ENCODE results near the gene ETFRF1.

The ETFRF1 gene, protein sequence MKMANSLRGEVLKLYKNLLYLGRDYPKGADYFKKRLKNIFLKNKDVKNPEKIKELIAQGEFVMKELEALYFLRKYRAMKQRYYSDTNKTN

DNA sequence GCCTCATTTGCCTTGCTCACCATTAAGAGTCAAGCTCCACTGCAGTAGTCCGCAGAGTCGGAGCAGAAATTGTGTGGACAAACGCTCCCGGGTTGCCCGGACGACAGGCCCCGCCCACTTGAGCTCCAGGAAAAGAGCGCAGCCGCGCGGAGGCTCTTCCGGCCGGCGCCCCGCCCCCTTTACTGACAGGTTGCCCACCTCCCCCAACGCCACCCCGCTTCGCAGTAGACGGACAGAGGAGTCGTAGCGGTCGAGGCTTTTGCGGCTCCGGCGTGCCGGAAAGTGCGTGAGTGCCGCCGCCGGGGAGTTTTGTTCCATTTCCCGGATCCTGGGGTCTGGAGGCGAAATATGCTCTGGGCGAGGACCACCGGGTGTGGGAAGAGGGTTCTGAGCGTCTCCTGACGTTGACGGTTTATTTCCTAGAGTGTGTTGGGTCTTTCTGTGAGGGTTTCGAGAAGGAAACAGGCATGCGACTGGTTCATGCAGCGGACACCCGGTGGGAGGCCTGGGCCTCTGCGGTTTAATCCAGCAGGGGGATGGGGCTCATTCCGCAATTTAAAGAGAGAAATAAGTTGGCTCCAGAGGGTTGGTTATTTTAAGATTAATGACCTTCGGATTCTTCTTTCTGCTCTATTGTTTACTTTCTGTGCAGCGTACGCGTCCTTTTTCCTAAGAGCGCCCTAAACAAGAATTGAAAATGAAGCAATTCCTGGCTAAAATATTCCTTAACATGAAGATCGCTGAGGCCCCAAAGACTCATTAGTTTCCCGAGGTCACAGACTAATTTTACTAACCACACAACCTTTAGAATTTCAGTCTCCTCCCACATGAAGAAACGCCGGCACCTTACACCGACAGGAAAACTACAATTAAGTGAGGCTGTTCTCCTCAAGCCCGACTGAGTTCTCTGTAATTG, at the start of gene ETFRF1, which contains the start of gene DNAI7:
Gene ETFRF1, plus strand, starts transcription at position 182 of the 916 bp plus-strand sequence. CDS start 8,720 bp downstream, outside the sequence.
Gene DNAI7, minus strand, starts transcription at position 105 of the 916 bp plus-strand sequence. Its CDS starts 82 bp downstream, at position 23.
- DNase-seq (ENCODE audit: low read depth, low spot score) = peak; percentile 83

DNA sequence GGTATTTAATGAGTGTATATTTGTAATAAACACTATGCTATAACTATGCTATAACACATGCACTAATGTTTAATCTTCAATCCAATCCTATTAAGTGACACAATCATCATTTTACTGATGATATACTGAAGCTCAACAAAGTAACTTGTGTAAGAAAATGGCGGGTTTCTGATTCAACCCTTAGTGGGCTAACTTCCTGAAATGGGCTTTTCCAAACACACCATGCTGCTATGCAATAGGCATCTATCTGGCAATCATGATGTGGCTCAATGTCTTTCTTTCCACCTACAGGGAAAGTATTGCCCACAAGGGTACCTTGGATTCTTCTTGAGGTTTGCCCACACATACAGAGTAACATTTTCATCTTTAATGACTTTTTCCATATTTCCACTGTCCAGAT, 48.4 kb upstream of the ETFRF1 start:
- DNase-seq (ENCODE audit: low read depth, low spot score) = no peak

DNA sequence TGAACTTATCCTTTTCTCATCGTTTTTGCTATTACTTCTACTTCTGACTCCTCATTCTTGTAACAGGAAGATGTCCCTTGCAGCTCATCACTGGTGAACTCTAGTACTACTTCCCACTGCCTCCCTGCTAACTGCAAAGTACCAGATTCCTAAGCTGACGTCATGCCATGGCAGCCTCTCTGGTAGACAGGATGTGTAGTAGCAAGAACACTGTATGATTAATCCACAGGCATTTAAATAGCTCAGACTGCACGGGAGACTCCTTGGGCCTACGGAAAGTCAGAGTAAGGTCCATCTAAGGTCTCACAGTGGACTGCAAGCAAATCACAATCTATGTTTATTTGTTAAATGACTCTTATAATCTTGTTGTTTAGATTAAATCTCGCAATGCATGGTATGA, 43.6 kb upstream of the ETFRF1 start:
- peak; percentile 87 for DNase-seq (ENCODE audit: low read depth, low spot score)

DNA sequence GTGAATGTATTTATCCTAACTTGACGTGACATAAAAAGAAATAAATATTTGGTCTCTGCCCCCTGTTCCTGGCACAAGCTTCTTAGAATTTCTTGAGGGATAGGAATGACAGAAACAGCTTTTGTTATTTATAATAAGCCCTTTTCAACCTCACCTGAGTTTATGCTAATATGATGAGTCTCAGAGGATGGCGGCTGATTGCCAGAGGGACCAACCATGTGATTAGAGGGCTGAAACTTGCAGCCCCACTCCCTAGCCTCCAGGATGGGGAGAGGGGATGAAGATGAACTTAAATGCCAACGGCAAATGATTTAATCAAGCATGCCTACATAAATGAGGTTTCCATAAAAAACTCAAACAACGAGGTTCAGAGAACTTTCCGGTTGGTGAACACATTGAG, 43.0 kb upstream of the ETFRF1 start:
- DNase-seq (ENCODE audit: low read depth, low spot score) = no peak

DNA sequence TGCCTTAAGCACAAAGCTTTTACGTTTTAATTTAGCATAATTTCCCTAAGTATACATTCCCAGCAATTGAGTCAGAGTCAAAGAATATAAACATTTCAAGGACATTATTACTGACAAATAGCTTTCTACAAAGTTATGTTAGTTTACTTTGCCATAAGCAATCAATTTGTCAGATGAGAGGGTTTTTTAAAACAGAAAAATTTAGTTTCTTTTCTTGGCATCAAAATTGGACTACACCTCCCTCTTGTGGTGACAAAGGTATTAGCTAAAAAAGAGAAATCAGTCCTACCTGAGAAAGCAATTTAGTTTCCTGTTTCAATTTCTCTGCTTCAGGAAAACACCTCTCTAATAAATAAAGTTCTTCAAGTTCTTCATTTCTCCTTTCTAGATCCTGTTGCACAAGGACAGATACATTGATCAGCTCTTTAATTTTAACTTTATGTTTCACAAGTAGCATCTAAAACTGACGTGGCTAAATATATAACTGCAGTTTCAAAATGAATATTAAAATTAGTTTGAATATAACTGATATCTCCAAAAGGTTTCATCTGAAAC, 39.9 kb upstream of the ETFRF1 start:
- DNase-seq (ENCODE audit: low read depth, low spot score) = no peak

DNA sequence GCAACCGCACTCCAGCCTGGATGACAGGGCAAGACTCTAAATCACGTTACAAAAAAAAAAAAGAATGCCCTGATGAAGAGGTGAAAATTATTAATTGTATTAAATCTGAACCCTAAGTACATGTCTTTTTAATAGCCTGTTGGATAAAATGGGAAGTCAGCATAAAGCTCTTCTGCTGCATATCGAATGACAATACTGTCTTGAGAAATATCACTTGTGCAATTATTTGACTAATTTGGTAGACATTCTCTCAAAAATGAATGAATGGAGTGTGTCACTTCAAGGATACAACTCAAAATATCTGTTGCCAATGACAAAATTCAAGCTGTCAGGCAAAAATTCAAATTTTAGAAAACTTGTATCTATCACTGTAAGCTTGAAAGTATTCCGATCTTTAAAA, 39.0 kb upstream of the ETFRF1 start:
- no peak for DNase-seq (ENCODE audit: low read depth, low spot score)

DNA sequence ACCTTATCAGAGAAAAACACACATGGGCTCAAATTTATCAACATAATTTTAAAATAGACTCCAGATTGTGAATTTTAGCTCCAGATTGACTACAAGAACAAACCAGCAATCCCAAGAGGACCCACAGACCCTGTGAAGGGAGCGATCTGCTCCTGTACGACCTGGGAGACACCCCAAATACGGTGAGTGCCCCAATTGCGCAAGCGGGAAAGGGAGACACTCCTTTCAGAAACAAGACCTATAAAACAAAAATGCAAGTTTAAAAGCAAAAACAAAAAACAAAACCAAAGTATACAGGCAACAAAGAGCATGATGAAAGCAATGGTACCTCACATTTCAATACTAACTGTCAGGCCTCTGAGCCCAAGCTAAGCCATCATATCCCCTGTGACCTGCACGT, 32.2 kb upstream of the ETFRF1 start:
- no peak for DNase-seq (ENCODE audit: low read depth, low spot score)

DNA sequence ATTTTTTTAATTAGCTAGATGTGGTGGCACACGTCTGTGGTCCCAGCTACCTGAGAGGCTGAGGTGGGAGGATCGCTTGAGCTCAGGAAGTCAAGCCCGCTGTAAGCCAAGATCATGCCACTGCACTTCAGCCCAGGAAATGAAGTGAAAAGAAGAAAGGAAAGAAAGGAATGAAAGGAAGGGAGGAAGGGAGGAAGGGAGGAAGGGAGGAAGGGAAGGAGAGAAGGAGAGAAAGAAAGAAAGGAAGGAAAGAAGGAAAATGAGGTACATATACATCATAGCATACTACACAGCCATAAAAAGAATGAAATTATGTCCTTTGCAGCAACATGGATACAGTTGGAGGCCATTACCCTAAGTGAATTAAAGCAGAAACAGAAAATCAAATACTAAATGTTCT, 12.3 kb upstream of the ETFRF1 start:
- DNase-seq (ENCODE audit: low read depth, low spot score) = no peak

DNA sequence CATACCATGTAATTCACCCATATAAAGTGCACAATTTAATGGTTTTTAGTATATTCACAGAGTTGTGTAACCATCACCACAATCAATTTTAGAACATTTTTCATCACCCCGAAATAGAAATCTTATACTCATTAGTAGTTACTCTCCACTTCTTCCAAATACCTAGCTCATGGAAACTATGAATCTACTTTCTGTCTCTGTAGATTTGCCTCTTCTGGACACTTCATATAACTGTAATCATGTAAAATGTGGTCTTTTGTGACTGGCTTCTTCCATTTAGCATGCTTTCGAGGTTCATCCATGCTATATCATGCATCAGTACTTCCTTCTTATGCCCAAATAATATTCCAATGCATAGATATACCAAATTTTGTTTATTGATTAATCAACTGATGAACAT, 10.9 kb upstream of the ETFRF1 start:
- DNase-seq (ENCODE audit: low read depth, low spot score) = no peak

DNA sequence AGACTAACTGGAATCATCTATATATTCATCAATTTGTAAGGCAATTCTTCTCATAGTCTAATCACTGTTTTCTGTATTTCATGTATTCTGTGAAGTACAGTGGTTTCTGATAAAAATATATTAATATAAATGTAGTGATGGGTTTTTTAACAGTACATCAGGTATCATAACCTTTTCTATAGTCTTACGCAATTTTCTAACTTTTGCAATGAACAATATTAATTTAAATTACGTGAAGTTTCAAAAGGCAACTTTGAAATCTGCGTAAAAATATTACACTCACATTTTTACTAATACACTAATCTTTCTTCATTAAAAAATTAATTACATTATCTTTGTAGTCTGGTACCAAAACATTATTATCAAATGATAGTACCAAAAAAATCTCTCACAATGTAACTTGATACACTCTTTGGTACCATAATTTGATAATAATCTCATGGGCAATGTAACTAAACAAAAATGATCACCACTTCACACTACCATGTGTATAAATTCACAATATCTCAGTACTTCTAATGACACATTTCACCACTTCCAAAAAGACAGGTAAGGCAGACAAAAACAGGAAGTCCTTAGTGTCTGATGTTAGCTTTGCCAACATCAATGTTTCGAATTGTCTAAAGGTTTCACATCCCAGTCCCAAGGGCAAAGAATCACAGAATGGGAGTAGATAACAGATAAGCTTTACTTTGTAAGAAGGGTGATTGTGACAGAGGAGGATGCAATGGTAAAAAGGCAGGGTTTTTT, 8.8 kb upstream of the ETFRF1 start:
- no peak for DNase-seq (ENCODE audit: low read depth, low spot score)

DNA sequence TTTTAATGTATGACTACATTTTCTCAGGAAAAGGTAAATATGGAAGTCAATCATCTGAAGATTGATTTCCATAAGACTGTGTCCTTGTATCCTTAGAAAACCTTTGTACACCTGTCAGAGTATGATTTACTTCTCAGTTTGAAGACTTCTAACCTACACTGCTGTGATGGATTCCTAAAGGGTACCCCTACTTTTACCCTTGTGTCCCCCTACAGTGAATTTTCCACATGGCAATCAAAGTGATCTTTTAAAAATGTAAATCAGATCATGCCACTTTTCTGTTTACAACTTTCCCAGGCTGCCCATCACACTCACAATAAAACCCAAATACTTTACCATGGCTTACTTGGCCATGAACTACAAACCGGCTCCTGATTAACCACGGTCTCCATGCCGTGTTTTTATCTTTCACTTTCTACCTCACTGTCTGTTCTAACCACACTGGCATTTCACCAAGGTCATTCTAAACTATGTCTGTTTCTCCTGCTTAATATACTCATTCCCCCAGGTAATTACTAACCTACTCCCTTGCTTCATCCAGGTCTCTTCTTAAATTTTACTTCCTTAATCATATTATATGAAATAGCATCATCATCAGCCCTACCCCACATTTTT, 8.1 kb upstream of the ETFRF1 start:
- DNase-seq (ENCODE audit: low read depth, low spot score) = no peak

DNA sequence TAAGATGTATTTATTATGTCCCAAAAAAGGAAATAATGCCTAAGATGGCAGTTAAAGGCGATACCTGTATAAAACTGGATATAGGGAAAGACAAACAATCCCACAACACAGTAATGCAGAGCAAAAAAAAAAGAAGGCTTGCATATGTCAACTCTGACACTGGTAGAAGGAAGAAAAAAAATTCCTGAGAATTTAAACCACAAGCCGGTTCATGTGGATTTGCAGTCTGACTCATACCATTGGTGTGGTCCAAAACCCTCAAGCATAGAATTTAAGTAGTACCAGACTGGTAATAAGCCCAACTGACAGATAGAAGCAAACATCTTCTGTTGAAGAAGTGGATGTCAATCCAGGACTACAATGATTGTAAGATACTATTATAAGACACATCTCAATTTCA, 7.3 kb upstream of the ETFRF1 start:
- peak; percentile 59 for DNase-seq (ENCODE audit: low read depth, low spot score)

DNA sequence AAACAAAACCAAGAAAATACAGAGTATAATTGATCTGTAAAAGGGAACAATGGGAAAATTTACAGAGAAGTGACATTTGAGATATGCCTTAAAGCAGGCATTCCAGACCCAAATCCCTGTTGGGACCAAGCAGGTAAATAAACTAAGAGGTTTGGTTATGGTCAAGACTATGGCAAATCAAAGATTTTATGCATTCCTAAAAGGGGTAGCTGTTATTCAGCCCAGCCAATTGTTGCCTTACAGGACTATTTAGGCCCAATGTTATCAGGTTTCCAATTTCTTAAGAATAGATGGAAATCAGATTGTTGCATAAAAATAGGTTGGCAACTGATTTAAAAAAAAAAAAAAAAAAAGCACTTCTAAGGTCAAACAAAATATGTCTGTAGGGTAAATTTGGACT, 5.4 kb upstream of the ETFRF1 start:
- DNase-seq (ENCODE audit: low read depth, low spot score) = no peak

DNA sequence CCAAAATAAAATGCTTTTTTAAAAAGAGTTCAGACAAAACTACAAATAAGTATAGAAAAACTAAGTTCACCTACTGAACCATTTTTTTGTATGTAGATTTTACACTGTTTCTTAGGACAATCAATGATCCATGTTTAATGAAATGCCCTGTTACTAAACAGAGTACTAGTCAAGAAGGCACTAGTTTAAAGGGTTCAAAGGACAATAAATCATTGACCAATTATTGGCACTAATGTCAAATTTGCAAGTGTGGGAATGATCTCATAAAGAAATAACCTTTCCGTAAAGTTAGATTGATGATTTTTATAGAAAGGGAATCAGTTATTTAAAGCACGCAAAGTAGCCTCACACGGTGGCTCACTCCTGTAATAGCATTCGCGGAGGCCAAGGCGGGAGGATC, 4.2 kb upstream of the ETFRF1 start:
- DNase-seq (ENCODE audit: low read depth, low spot score) = no peak

DNA sequence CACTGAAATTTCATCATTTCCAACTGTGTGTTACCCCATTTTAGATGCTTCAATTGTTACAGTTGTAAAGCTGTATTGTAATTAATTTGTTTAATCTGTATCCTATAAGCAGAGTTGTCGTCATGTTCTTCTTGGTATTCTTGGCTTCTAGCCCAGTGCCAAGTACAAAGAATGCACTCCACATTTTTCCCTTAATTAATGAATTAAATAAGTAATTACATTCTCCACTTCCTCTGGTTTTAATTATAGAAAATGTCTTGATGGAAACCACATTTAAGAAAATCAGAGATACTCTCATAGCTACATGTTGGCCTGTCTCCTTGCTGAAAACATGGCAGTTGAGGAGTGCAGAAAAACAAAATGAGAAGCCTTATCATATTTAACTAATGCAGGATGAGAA, 823 bp upstream of the ETFRF1 start:
- no peak for DNase-seq (ENCODE audit: low read depth, low spot score)

DNA sequence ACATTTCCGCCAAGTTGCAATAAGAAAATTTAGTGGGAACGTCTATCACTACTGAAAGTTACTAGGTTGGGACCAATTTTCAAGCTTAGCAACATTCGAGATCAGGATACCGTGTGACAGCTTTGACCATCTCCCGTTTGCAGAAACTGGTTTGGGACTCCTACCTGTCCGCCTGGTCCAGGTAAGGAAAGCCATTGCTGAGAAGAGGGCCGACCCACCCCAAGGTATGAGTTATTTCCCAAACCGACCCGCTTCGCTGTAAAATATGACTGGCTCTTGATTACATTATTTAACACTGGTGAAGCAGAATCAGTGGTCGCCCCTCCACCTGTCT, 348 bp upstream of the ETFRF1 start:
- DNase-seq (ENCODE audit: low read depth, low spot score) = no peak

DNA sequence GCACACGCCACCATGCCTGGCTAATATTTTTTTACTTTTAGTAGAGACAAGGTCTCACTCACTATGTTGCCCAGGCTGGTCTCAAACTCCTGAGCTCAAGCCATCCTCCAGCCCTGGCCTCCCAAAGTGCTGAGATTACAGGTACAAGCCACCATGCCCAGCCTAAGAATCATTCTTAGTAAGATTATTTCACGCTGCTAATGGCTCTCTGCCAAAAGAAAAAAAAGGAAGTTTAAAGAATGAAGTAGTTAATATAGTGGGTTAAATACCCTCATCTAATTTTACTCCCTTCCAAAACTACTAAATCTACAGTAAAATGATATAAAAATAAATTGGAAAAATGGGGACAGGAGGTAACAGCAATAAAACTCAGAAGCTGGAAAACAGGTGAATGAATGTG, 2.6 kb downstream of the ETFRF1 start:
- no peak for DNase-seq (ENCODE audit: low read depth, low spot score)

DNA sequence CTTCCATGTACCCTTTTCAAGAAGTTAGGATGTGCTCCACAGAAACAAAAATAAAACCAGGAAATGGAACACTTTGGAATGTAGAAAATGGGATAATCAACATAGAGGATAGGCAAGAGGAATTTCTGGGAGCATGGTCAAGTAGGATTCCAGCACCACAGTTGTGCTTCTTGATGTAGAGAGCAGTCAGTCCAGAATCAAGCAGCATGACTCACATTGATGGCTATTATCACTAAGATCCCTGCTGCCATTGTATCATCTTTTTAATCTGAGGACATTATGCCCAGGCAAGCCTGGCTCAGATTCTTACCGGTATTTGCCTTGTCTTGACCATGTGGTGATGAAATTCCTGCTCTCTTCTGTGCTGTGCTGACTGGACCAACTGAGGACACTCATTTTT, 5.7 kb downstream of the ETFRF1 start:
- no peak for DNase-seq (ENCODE audit: low read depth, low spot score)

DNA sequence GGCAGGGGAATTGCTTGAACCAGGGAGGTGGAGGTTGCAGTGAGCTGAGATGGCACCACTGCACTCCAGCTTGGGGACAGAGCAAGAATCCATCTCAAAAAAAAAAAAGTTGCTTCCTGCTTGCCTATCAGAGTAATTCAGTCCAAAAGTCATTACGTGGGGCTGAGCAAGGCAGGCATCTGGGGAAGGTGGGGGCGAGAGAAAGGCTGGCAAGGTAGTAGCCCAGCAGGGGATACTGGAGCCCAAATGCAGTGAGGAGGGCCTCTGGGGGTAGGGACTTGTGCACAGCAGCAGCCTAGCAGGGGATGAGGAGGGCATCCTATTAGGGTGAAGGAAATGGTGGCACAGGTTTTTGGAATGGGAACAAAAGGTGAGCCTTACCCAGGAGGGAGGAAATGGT, 7.1 kb downstream of the ETFRF1 start:
- no peak for DNase-seq (ENCODE audit: low read depth, low spot score)

DNA sequence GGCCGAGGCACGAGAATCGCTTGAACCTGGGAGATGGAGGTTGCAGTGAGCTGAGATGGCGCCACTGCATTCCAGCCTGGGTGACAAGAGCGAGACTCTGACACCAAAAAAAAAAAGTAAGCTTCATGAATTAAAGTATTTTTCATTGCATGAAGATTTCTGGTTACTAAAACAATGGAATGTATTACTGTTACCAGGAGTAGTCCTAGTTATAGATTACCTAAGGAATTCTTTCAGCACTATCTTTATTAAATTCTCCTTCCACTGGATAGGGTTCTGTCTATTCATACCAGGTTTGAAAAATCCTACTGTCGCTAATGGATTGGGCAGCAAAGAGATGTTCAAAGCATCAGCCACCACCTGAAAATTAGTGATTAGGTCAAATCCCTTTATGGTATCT, 12.4 kb downstream of the ETFRF1 start:
- DNase-seq (ENCODE audit: low read depth, low spot score) = no peak

DNA sequence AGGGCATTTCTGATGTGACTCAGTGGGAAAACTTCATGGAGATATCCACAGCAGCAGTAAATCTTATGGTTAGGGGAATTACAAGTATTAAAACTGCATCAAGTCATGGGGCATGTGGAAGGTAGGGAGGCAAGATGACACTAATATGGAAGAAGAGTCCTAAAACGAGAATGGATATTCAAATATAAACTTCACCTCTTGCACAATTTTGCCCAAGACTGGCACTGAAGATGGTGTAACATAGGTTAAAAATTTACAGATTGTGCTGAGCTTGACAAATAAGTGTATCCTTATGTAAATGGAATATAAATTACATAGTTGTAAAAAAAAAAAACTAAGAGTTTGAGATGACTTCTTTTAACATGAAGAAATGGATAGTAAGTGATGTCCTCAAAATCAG, 12.8 kb downstream of the ETFRF1 start:
- DNase-seq (ENCODE audit: low read depth, low spot score) = no peak

DNA sequence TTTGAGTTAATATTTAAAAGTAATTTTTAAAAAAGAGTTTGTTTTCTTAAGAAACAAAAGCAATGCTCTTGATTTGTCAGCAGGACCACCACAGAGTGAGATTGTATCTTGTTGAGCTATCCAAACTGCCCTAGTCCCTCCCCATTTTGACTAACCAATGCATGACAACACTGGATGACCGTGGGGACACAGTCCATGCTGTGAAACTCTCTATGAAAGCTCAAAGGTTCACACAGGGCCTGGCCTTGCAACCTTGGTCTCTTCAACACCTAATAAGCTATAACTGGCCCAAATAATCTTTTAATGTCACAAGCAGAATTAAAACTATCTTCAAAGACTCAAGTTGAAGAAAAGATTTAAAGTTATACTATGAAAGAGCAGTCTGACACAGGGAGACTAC, 13.5 kb downstream of the ETFRF1 start:
- no peak for DNase-seq (ENCODE audit: low read depth, low spot score)
